Peyer's patch (tissue), 4 donors: Measurements from ENCODE around the gene PZP. TPM values are rescaled to one million over a fixed set of nuclear protein-coding genes. Genes with fewer than 3 reads are reported as not detected.
"Not testable (repeated sequence)": the region's sequence is repeated elsewhere in the genome, so short reads cannot be mapped to it uniquely, and the experiment has no call there.

Source experiments
- DNase-seq, 3 donors: peaks; one replicate each; pipeline ENCODE4 v3.0.0-alpha.2; 2017 to 2019
- H3K27ac ChIP-seq, 4 donors: fragments of 200-600 bp; sonication (generic); one replicate each; pipeline ENCODE4 v1.5.1; 2016 to 2019
- H3K27me3 ChIP-seq, 2 donors: fragments of 200-600 bp; sonication (generic); one replicate each; pipeline ENCODE4 v1.5.1; 2019
- H3K36me3 ChIP-seq, 3 donors: fragments of 200-600 bp; sonication (generic); one replicate each; pipeline ENCODE4 v1.5.1; 2016 to 2019
- H3K4me1 ChIP-seq, 4 donors: fragments of 200-600 bp; sonication (generic); one replicate each; pipeline ENCODE4 v1.5.1; 2016 to 2019
- H3K4me3 ChIP-seq, 4 donors: fragments of 200-600 bp; sonication (generic); 1 replicate in 3 of 4; 2 replicates in 1 of 4; pipeline ENCODE4 v1.5.1; 2016 to 2019; ENCODE audit warnings: mild to moderate bottlenecking in 1 of 4
- H3K9me3 ChIP-seq, 4 donors: fragments of 200-600 bp; sonication (generic); one replicate each; pipeline ENCODE4 v1.5.1; 2016 to 2019; ENCODE audit warnings: mild to moderate bottlenecking in 1 of 4
- POLR2A ChIP-seq, 2 donors: fragments of 450-650 bp; IDR thresholded peaks; one replicate each; pipeline ENCODE4 v1.5.1; 2017; ENCODE audit warnings: antibody characterized with exemption in 2 of 2, mild to moderate bottlenecking in 2 of 2, moderate library complexity in 2 of 2
- total RNA-seq, 4 donors: library from RNA; depleted of rRNA; stranded (reverse); fragments of >200 nt; gene quantifications; one replicate each; pipeline ENCODE4 v1.1.0, GENCODE V29; 2016
- TF ChIP-seq, protein P1 (sequence below), 6 experiments: fragments of 450-650 bp in 4 of 6; fragments of 200-600 bp in 2 of 6; sonication (generic) in 1 of 6; IDR thresholded peaks; one replicate each; pipeline ENCODE4 v1.5.1; 2017 to 2019; ENCODE audit warnings: antibody characterized with exemption in 6 of 6, mild to moderate bottlenecking in 3 of 6, moderate library complexity in 1 of 6

The PZP gene
- total RNA-seq, 4 donors from 2014 or later = not detected

DNA sequence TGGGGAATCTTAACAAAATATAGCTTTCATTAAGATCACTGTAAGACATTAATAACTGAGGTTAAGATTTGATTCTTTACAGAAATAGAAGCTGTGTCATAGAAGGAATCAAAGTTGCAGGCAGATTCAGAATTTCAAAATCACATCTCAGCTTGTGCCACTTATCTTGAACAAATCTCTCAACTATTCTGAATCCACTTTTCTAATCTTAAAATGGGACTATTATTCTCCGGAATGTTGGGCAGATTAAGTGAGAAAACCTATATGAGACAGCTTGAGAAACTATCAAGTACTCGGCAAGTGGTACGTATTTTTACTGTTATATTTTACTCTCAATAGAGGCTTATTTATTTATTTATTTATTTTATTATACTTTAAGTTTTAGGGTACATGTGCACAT, 28.4 kb downstream of the PZP start:
- DNase-seq = no peak
- Histone ChIP-seq H3K9me3 (no peaks in the 10 kb centered on the region), H3K4me3 (no peak overlapping the region), H3K4me1 (no peaks in the 10 kb centered on the region), H3K27me3 (no peaks in the 10 kb centered on the region), H3K36me3 (no peaks in the 10 kb centered on the region), H3K27ac (no peak overlapping the region)
- TF ChIP-seq, protein P1, sequence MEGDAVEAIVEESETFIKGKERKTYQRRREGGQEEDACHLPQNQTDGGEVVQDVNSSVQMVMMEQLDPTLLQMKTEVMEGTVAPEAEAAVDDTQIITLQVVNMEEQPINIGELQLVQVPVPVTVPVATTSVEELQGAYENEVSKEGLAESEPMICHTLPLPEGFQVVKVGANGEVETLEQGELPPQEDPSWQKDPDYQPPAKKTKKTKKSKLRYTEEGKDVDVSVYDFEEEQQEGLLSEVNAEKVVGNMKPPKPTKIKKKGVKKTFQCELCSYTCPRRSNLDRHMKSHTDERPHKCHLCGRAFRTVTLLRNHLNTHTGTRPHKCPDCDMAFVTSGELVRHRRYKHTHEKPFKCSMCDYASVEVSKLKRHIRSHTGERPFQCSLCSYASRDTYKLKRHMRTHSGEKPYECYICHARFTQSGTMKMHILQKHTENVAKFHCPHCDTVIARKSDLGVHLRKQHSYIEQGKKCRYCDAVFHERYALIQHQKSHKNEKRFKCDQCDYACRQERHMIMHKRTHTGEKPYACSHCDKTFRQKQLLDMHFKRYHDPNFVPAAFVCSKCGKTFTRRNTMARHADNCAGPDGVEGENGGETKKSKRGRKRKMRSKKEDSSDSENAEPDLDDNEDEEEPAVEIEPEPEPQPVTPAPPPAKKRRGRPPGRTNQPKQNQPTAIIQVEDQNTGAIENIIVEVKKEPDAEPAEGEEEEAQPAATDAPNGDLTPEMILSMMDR (IDR thresholded peaks at IDR 0.05) = no peak
- TF ChIP-seq POLR2A (IDR thresholded peaks at IDR 0.05) = no peak

DNA sequence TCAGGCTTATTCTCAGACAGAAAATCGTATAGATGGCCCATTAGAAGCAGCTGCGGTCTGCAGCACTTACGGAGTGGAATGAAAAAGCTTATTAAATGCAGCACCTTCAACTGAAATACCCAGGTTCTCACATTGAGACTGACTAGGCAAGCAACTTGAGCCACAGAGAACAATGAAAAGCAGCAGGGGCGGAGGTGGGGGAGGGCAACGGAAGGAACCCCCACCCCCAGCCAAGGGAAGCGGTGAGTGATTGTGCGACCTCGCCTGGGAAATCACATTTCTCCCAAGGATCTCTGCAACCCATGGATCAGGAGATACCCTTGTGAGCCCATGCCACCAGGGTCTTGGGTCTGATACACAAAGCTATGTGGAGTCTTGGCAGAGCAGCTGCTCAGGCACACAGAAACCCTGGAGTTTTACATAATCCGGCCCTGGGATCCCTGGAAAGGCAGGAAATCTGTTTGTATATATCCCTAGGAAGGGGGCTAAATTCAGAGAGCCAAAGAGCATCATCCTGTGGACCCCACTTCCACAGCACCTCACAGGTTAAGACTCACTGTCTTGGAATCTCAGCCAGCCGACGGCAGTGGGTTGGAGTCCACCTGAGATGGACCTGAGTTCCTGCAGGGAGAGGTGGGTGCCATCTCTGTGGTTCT, 38.1 kb downstream of the PZP start:
- no peaks in the 10 kb centered on the region for H3K9me3 ChIP-seq
- H3K36me3 ChIP-seq = no peaks in the 10 kb centered on the region
- H3K4me1 ChIP-seq = no peaks in the 10 kb centered on the region
- no peak for DNase-seq
- no peak overlapping the region for H3K27ac ChIP-seq
- H3K4me3 ChIP-seq = no peak overlapping the region
- H3K27me3 ChIP-seq = no peaks in the 10 kb centered on the region
- no peak for TF ChIP-seq POLR2A (IDR thresholded peaks at IDR 0.05)
- TF ChIP-seq, protein P1 (IDR thresholded peaks at IDR 0.05) = no peak

DNA sequence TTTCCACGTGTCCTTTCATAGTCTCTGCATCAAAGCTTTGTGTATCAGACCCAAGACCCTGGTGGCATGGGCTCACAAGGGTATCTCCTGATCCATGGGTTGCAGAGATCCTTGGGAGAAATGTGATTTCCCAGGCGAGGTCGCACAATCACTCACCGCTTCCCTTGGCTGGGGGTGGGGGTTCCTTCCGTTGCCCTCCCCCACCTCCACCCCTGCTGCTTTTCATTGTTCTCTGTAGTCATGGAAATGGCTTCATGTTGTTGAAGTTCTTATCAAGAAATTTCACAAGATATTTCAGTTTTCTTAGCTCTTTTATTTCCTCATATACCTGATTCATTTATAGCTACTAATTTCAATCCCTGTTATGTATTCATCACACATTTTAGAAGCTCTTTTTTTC, 40.9 kb downstream of the PZP start:
- not testable (repeated sequence) for H3K9me3 ChIP-seq, H3K27me3 ChIP-seq, DNase-seq, H3K4me1 ChIP-seq, H3K27ac ChIP-seq, H3K36me3 ChIP-seq, H3K4me3 ChIP-seq

DNA sequence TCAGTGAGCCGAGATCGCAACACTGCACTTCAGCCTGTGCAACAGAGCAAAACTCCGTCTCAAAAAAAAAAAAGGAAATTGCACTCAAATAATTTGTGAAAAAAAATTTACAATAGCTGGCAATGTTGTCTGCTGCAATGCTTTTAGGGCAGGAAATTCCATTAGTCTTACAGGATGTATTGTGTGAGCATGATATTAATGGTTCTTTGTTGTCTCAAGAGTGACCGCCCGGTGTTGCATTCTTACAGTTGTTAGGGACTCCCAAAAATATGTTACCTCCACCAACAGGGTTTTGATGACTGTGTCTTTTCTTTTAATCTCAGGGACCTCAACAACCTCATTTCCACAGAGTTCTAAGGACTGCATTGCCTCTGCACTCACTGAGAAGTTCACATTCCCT, 44.8 kb downstream of the PZP start:
- Histone ChIP-seq H3K27ac (no peak overlapping the region), H3K27me3 (no peaks in the 10 kb centered on the region), H3K9me3 (no peaks in the 10 kb centered on the region), H3K4me1 (no peaks in the 10 kb centered on the region), H3K36me3 (no peaks in the 10 kb centered on the region), H3K4me3 (no peak overlapping the region)
- no peak for DNase-seq
- no peak for TF ChIP-seq POLR2A (IDR thresholded peaks at IDR 0.05)
- TF ChIP-seq, protein P1 (IDR thresholded peaks at IDR 0.05) = no peak

DNA sequence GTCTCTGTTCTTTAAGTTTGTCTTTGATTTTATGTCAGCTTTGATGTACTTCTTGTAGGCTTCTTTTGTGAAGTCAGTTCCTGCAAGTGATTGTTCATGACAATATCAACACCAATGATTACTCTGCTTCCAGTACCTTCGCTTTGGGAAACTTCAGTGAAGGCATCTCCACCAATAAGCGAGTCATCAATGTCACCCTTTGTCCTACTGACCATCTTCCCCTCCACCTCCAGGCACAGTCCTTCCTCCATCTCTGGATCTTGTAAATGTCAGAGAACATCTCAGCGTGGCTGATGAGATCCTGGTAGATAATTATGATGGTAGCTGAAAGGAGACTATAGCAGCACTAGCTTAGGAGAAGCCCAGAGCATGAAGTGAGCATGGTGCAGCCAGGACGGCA, 52.1 kb downstream of the PZP start:
- H3K36me3 ChIP-seq = no peaks in the 10 kb centered on the region
- no peak for DNase-seq
- H3K9me3 ChIP-seq = no peaks in the 10 kb centered on the region
- H3K27me3 ChIP-seq = no peaks in the 10 kb centered on the region
- no peaks in the 10 kb centered on the region for H3K4me1 ChIP-seq
- no peak overlapping the region for H3K27ac ChIP-seq
- no peak overlapping the region for H3K4me3 ChIP-seq
- no peak for TF ChIP-seq POLR2A (IDR thresholded peaks at IDR 0.05)
- TF ChIP-seq, protein P1 (IDR thresholded peaks at IDR 0.05) = no peak

DNA sequence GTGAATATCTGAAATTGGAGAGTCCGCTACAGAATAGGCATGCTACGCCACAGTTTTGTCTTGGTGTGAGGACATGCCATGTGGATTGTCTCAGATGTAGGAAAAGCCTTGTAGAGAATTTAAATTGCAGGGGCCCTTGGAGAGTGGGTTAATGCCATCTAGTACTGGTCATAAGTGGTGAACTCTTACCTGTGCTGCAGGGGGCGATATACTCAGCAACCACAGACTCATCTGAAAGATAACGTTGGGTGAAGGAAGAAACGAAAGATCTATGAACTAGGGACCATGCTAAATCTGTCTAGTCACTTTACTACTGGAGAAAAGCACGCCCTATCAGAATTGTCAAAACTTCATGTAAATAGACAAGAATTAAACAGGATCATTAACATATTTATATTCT, 58.8 kb downstream of the PZP start:
- Histone ChIP-seq H3K27me3 (no peaks in the 10 kb centered on the region), H3K9me3 (no peaks in the 10 kb centered on the region), H3K36me3 (no peaks in the 10 kb centered on the region), H3K27ac (no peak overlapping the region), H3K4me3 (no peak overlapping the region), H3K4me1 (no peaks in the 10 kb centered on the region)
- no peak for DNase-seq
- TF ChIP-seq POLR2A (IDR thresholded peaks at IDR 0.05) = no peak
- TF ChIP-seq, protein P1 (IDR thresholded peaks at IDR 0.05) = no peak
